ENCODE results near the gene RHD. TPM values are rescaled to one million over a fixed set of nuclear protein-coding genes. Genes with fewer than 3 reads are reported as not detected.

RHD gene
- total and polyA plus RNA-seq, 2 of the 4 experiments (the other 2 are of a cell fraction), result not detected

- in situ Hi-C loops (cut with MboI; ENCODE audit: low sequenced_read_pairs) (no loop called here), intact Hi-C loops (cut with micrococcal nuclease) (no loop called here), dilution Hi-C loops (cut with HindIII; ENCODE audit: low sequenced_read_pairs, unreplicated experiment) (no loop called here)
- H3K4me3 ChIP-seq (ENCODE audit: insufficient read depth, low read depth, low read length), result peak overlapping the region; percentile 96
- peaks cover 11 to 19% of the 10 kb centered on the region in 2 experiments for H3K79me1 ChIP-seq (ENCODE audit: low read depth in 1 of 2, low read length in 2 of 2)
- ChIA-PET POLR2A (ENCODE audit: unreplicated experiment) (no interaction called here), CTCF (no interaction called here)
- peaks cover 17% of the 10 kb centered on the region; the same call in 1 of the 2 replicates for H4K20me1 ChIP-seq (ENCODE audit: insufficient read depth, low read length)
- peak overlapping the region; percentile 95; the same call in 1 of the 2 replicates for H3K27ac ChIP-seq (ENCODE audit: insufficient read depth, low read length)
- H2BK5ac ChIP-seq (ENCODE audit: low read depth, low read length, poor library complexity, severe bottlenecking), result peak overlapping the region; percentile 90
- H2AK5ac ChIP-seq (ENCODE audit: low read depth, low read length), result no peak overlapping the region
- no peak overlapping the region for H4K8ac ChIP-seq (ENCODE audit: low read depth in 2 of 2, low read length in 2 of 2)
- no peaks in the 10 kb centered on the region for H3K27me3 ChIP-seq (ENCODE audit: control insufficient read depth, insufficient read depth, low read length)
- H3K4ac ChIP-seq (ENCODE audit: low read depth, low read length), result no peak overlapping the region
- H2AK9ac ChIP-seq (replicated peaks; ENCODE audit: low read depth, low read length, poor library complexity), result no peak overlapping the region
- ATAC-seq (ENCODE audit: low read depth), result no peak
- peaks cover 2% of the 10 kb centered on the region; the same call in 1 of the 2 replicates for H3K36me3 ChIP-seq (ENCODE audit: control insufficient read depth, insufficient read depth, low read length)
- H2BK120ac ChIP-seq (ENCODE audit: low read depth, low read length), result no peak overlapping the region
- H2AFZ ChIP-seq (replicated peaks; ENCODE audit: low read length, poor library complexity), result no peak overlapping the region
- H3K56ac ChIP-seq (ENCODE audit: extremely low read depth, insufficient read depth, low read length), result no peak overlapping the region
- WGBS, 2 experiments (ENCODE audit: extremely low coverage in 2 of 2, insufficient read length in 1 of 2), result 0% methylated on average over 1 of the region's 6 CpGs; no CpG with 5 or more reads in 1 of the 2 experiments
- no peak overlapping the region; the same call in 1 of the 2 replicates for H3K18ac ChIP-seq (ENCODE audit: low read depth, low read length)
- H3K23ac ChIP-seq (ENCODE audit: low read depth, low read length), result no peak overlapping the region
- no TSS peak for BruUV-seq (replicated peaks)
- peak overlapping the region; percentile 97 for H3K4me2 ChIP-seq (ENCODE audit: low read depth, low read length)
- no peak overlapping the region for H2BK15ac ChIP-seq (ENCODE audit: low read depth, low read length)
- TF ChIP-seq USF2 (IDR thresholded peaks at IDR 0.05; ENCODE audit: low read depth, low read length) (no peak), CEBPB (IDR thresholded peaks at IDR 0.05; ENCODE audit: low read depth, low read length) (no peak), CHD1 (IDR thresholded peaks at IDR 0.05; ENCODE audit: low read depth, low read length) (no peak), NFE2L2 (IDR thresholded peaks at IDR 0.05; ENCODE audit: low read depth, low read length) (no peak), ELK1 (IDR thresholded peaks at IDR 0.05; ENCODE audit: borderline replicate concordance, low read depth, low read length) (no peak), CTCF (conservative IDR thresholded peaks at IDR 0.05; ENCODE audit: low read depth, low read length) (no peak), MAZ (IDR thresholded peaks at IDR 0.05; ENCODE audit: borderline replicate concordance, low read depth, low read length) (no peak), RCOR1 (IDR thresholded peaks at IDR 0.05; ENCODE audit: insufficient replicate concordance, low read length) (no peak), FOS (IDR thresholded peaks at IDR 0.05; ENCODE audit: low read depth, low read length) (no peak), SMC3 (IDR thresholded peaks at IDR 0.05; ENCODE audit: low read depth, low read length) (no peak), POLR2A (IDR thresholded peaks at IDR 0.05; ENCODE audit: low read depth, low read length) (no peak), MXI1 (IDR thresholded peaks at IDR 0.05; ENCODE audit: borderline replicate concordance, low read depth, low read length) (no peak), RFX5 (IDR thresholded peaks at IDR 0.05; ENCODE audit: low read depth, low read length) (no peak), MAFK (IDR thresholded peaks at IDR 0.05; ENCODE audit: low read depth, low read length) (no peak)
- H3K14ac ChIP-seq (replicated peaks; ENCODE audit: low read depth, low read length), result 0 out of 2 replicates have a peak overlapping the region, but pooled peaks have one; percentile 20
- H3K4me1 ChIP-seq (ENCODE audit: control insufficient read depth, insufficient read depth, low read length), result peaks cover 4% of the 10 kb centered on the region
- H4K5ac ChIP-seq (ENCODE audit: low read depth, low read length), result no peak overlapping the region
- no peaks in the 10 kb centered on the region for H3K9me3 ChIP-seq (ENCODE audit: control insufficient read depth, insufficient read depth, low read length)
- peak overlapping the region; percentile 90 for H3K9ac ChIP-seq (ENCODE audit: low read depth, low read length)
- H3K9me1 ChIP-seq (ENCODE audit: insufficient read depth, low read length), result 0 out of 2 replicates have a peak, but pooled peaks cover 3% of the 10 kb centered on the region
- no peak overlapping the region for H4K91ac ChIP-seq (ENCODE audit: insufficient read depth, low read depth, low read length)
- no peak for DNase-seq
- H2BK20ac ChIP-seq (ENCODE audit: low read depth, low read length), result no peak overlapping the region
Measured at GRCh38 chr1:25338986-25339385, 66.7 kb downstream of the RHD start.

Measured in IMR-90 (cell line).